Measurements from ENCODE around the gene C2CD2.

Gene C2CD2

GRCh38 chr21:41846033-41846317 lies 107.8 kb downstream of the C2CD2 start:
- no peak for DNase-seq (ENCODE audit: low spot score)

- DNase-seq (ENCODE audit: low spot score): no peak
Observed at GRCh38 chr21:41845310-41846032, 108.3 kb downstream of the C2CD2 start.

GRCh38 chr21:41843584-41843983 lies 110.2 kb downstream of the C2CD2 start:
- DNase-seq (ENCODE audit: low spot score): no peak

GRCh38 chr21:41840880-41841279 lies 112.9 kb downstream of the C2CD2 start:
- no peak for DNase-seq (ENCODE audit: low spot score)

- no peak for DNase-seq (ENCODE audit: low spot score)
Observed at GRCh38 chr21:41839387-41840000, 114.3 kb downstream of the C2CD2 start.

GRCh38 chr21:41837756-41838297 lies 116.0 kb downstream of the C2CD2 start:
- no peak for DNase-seq (ENCODE audit: low spot score)

- DNase-seq (ENCODE audit: low spot score): no peak
Observed at GRCh38 chr21:41836166-41837015, 117.4 kb downstream of the C2CD2 start.

- DNase-seq (ENCODE audit: low spot score): no peak
Observed at GRCh38 chr21:41835711-41836154, 118.1 kb downstream of the C2CD2 start.

Data from AG08396 (cell line).